ENCODE data around the gene NKD1. TPM values are rescaled to one million over a fixed set of nuclear protein-coding genes. Genes with fewer than 3 reads are reported as not detected.

Gene NKD1
- total and polyA plus RNA-seq, 8 donors, result 0.44 to 284 (median 2.1) TPM

GRCh38 chr16:50562657-50563056 lies 14.5 kb downstream of the NKD1 start:
- TF ChIP-seq POLR2AphosphoS5 (IDR thresholded peaks at IDR 0.05) (no peak), CTCF (IDR thresholded peaks at IDR 0.05) (no peak), POLR2A (IDR thresholded peaks at IDR 0.05) (no peak), EP300 (IDR thresholded peaks at IDR 0.05) (no peak)
- WGBS, 5 donors, result 87 to 93% (median 87%) methylated on average over 6 to 7 of the region's 7 CpGs
- peaks cover 0 to 37% (median 2%) of the 10 kb centered on the region in 4 donors for H3K36me3 ChIP-seq
- intact Hi-C loops (cut with DNase I; ENCODE audit: low total_unique reads), result no loop called here
- peaks cover 0 to 12% (median 0%) of the 10 kb centered on the region in 4 donors for H3K4me1 ChIP-seq
- H3K27ac ChIP-seq, result no peak overlapping the region
- DNase-seq, result no peak
- no peaks in the 10 kb centered on the region for H3K27me3 ChIP-seq
- no peak overlapping the region for H3K4me3 ChIP-seq
- peaks cover 0 to 8% (median 2%) of the 10 kb centered on the region in 4 donors for H3K9me3 ChIP-seq

- 66 to 78% (median 77%) methylated on average over 5 to 6 of the region's 6 CpGs for WGBS, 5 donors
Measured at GRCh38 chr16:50563989-50564388, 15.8 kb downstream of the NKD1 start.

GRCh38 chr16:50565428-50565827 lies 17.2 kb downstream of the NKD1 start:
- Histone ChIP-seq H3K4me3 (no peak overlapping the region), H3K4me1 (peaks cover 0 to 23% (median 5%) of the 10 kb centered on the region in 4 donors), H3K27ac (no peak overlapping the region), H3K36me3 (peaks cover 0 to 29% (median 0%) of the 10 kb centered on the region in 4 donors), H3K27me3 (no peaks in the 10 kb centered on the region), H3K9me3 (peaks cover 0 to 8% (median 2%) of the 10 kb centered on the region in 4 donors)
- DNase-seq, result no peak
- intact Hi-C loops (cut with DNase I; ENCODE audit: low total_unique reads), result no loop called here
- no peak for TF ChIP-seq CTCF (IDR thresholded peaks at IDR 0.05)
- TF ChIP-seq EP300 (IDR thresholded peaks at IDR 0.05), result no peak
- TF ChIP-seq POLR2AphosphoS5 (IDR thresholded peaks at IDR 0.05), result no peak
- no peak for TF ChIP-seq POLR2A (IDR thresholded peaks at IDR 0.05)
- 93 to 98% (median 97%) methylated on average over 5 of the region's 5 CpGs for WGBS, 5 donors

More at GRCh38 chr16:50563989-50564388, 15.8 kb downstream of the NKD1 start:
- TF ChIP-seq CTCF (IDR thresholded peaks at IDR 0.05) (no peak), EP300 (IDR thresholded peaks at IDR 0.05) (no peak), POLR2A (IDR thresholded peaks at IDR 0.05) (no peak), POLR2AphosphoS5 (IDR thresholded peaks at IDR 0.05) (no peak)
- H3K4me1 ChIP-seq, result peaks cover 0 to 20% (median 5%) of the 10 kb centered on the region in 4 donors
- H3K4me3 ChIP-seq, result no peak overlapping the region
- H3K27ac ChIP-seq, result no peak overlapping the region
- intact Hi-C loops (cut with DNase I; ENCODE audit: low total_unique reads), result no loop called here
- peaks cover 0 to 8% (median 2%) of the 10 kb centered on the region in 4 donors for H3K9me3 ChIP-seq
- H3K27me3 ChIP-seq, result no peaks in the 10 kb centered on the region
- peaks cover 0 to 37% (median 2%) of the 10 kb centered on the region in 4 donors for H3K36me3 ChIP-seq
- no peak for DNase-seq

GRCh38 chr16:50566014-50566962 lies 18.1 kb downstream of the NKD1 start:
- Histone ChIP-seq H3K4me3 (no peak overlapping the region), H3K27ac (no peak overlapping the region), H3K27me3 (no peaks in the 10 kb centered on the region), H3K4me1 (peaks cover 0 to 23% (median 5%) of the 10 kb centered on the region in 4 donors), H3K36me3 (peaks cover 0 to 25% (median 0%) of the 10 kb centered on the region in 4 donors), H3K9me3 (peaks cover 0 to 4% (median 2%) of the 10 kb centered on the region in 4 donors)
- 78 to 89% (median 86%) methylated on average over 7 of the region's 7 CpGs for WGBS, 5 donors
- intact Hi-C loops (cut with DNase I; ENCODE audit: low total_unique reads), result no loop called here
- no peak for DNase-seq
- TF ChIP-seq POLR2AphosphoS5 (IDR thresholded peaks at IDR 0.05) (no peak), POLR2A (IDR thresholded peaks at IDR 0.05) (no peak)

Data from stomach (tissue), 9 donors.